Hematopoietic multipotent progenitor cell treated with erythropoietin and hydrocortisone succinate and interleukin-3 and kit ligand, for 6 days (in vitro differentiated cells): Measurements from ENCODE around the gene BARHL1.
"Not testable (repeated sequence)": the region's sequence is repeated elsewhere in the genome, so short reads cannot be mapped to it uniquely, and the experiment has no call there.

Experiments used
- DNase-seq: peaks from one replicate; pipeline ENCODE4 v3.0.0-alpha.2; 2015

BARHL1 gene

GRCh38 chr9:132557159-132557558 lies 25.2 kb upstream of the BARHL1 start:
- DNase-seq = no peak

DNA sequence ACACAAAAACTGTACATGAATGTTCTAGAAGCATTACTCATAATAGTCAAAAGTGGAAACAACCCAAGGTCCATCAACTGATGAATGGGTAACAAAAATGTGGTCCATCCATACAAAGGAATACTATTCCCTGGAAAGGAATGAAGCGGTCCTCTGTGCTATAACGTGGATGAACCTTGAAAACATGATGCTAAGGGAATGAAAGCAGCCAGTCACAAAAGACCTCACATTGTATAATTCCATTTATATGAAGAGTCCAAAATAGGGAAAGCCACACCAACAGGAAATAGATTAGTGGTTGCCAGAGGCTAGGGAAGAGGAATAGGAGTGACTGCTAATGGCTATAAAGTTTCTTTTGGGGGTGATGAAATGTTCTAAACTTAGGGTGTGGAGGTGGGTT lies 22.7 kb upstream of the BARHL1 start:
- DNase-seq = no peak

GRCh38 chr9:132560616-132561202 lies 21.7 kb upstream of the BARHL1 start:
- DNase-seq = no peak

GRCh38 chr9:132562306-132562573 lies 20.2 kb upstream of the BARHL1 start:
- no peak for DNase-seq

DNA sequence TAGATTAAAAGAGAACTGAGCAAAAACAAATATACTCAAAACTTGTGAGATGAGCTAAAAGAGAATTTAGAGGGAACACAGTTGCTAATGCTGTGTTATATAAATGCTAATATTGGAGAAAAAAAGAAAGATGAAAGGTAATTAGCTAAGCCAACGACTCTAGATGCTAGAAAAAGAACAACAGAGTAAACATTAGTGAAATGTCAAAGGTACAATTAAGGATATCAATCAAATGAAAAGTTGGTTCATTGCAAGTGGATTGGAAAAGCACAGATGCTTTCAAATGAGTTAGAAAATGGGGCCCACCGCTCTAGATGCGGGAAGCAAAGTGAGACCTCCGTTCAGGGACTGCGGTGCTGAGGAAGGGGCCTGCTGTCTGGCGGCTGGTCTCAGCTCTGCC lies 17.9 kb upstream of the BARHL1 start:
- no peak for DNase-seq

- not testable (repeated sequence) for DNase-seq
These were observed 13.6 kb upstream of the BARHL1 start for GRCh38 chr9:132568787-132569186.

GRCh38 chr9:132571806-132572600 lies 10.4 kb upstream of the BARHL1 start:
- DNase-seq = no peak

DNA sequence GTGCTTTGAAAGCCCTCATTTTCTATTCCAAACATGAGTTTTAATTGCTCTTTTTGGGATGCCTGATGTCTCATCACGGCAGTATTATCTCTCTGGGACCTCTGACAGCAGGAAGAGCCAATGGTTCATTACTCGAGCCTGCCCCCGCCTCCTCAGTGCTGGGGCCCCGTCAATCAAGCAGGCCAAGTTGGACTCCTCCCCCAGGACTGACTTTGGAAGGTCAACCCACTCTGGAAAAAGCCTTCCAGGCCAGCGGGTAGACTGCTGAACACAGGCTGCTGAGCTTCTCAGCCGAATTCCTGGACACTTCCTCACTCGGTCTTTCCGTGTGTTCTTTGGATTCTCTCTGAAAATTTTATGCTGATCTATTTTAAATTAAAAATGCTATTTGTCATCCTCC lies 9.5 kb upstream of the BARHL1 start:
- DNase-seq = no peak

GRCh38 chr9:132575005-132575609 lies 7.3 kb upstream of the BARHL1 start:
- DNase-seq = peak; percentile 80

DNA sequence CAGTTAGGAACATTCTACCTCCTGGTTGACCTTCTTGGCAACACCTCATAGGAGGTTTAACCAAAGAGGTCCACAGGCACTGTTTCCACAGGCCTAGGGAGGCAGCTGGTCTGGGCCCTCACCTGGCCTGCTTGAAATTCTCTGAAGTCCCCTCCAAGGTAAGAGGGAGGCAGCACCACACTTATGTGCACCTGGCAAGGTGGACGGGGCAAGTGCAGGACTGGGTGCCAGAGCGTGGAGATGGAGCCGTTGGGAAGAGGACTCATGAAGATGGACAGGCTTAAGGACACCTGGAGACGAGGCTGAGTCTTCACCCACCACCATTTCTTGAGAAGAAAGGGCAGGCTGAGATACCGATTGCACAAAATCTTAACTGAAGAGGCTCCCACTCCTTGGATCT lies 6.6 kb upstream of the BARHL1 start:
- no peak for DNase-seq

DNA sequence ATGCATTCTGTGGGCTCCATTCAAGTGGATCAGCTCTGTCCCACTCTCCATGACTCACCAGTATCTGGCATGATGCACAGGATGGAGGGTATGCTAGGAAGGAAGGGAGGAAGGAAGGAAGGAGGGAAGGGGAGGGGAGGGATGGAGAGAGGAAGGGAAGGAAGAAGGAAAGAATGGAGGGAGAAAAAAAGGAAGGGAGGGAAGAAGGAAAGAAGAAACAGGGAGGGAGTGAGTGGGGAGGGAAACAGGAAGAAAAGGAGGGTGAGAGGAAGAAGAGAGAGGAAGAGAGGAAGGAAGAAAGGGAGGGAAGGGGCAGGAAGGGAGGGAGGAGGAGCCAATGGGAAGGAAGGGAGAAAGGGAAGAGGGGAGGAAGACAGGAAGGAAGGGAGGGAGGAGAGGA lies 5.3 kb upstream of the BARHL1 start:
- no peak for DNase-seq

GRCh38 chr9:132578367-132578932 lies 4.0 kb upstream of the BARHL1 start:
- no peak for DNase-seq

GRCh38 chr9:132579427-132579798 lies 3.0 kb upstream of the BARHL1 start:
- no peak for DNase-seq

- no peak for DNase-seq
These were observed 579 bp downstream of the BARHL1 start for GRCh38 chr9:132582786-132583583.

- DNase-seq = no peak
These were observed 1.3 kb downstream of the BARHL1 start for GRCh38 chr9:132583584-132584304.

- no peak for DNase-seq
These were observed 2.5 kb downstream of the BARHL1 start for GRCh38 chr9:132584601-132585560.

GRCh38 chr9:132585954-132586829 lies 3.8 kb downstream of the BARHL1 start:
- DNase-seq = no peak

GRCh38 chr9:132586830-132587591 lies 4.6 kb downstream of the BARHL1 start:
- DNase-seq = no peak

DNA sequence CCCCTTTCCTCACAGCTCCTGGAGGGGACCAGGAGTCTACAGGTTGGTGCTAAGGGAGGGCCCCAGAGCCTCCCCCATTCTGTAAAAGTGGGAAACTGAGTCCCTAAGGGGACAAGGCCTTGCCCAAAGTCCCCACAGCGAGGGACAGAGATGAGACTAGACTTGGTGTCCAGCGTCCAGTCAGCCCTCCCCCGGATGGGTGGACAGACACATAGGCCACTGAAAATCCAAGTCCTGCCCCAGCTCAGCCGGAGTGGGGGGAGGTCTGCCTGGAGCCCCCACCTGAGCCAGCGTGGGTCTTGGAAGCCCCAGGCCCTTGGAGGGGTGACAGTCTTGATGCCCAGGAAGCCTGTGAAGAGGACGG lies 5.2 kb downstream of the BARHL1 start:
- no peak for DNase-seq

DNA sequence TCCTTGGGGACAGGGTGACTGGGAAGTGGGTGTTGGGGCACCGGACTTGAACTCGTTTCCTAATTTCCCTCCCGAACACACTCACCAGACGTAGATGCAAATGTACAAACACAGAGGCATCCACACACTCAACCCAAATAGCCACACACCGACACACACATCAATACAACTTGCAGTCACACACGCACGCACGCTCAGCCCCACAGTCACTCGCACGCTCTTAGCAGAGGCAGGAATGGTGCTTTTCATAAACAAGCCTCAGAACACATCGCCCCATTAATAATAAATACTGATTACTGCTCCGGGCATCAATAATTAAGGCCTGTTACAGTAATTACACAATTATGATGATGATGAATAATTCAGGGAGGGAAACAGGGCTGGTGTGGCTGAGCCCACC lies 5.7 kb downstream of the BARHL1 start:
- no peak for DNase-seq
